ENCODE measurements around the gene NSDHL. TPM values are rescaled to one million over a fixed set of nuclear protein-coding genes. Genes with fewer than 3 reads are reported as not detected.

The NSDHL gene
- total RNA-seq, 1 experiment from 2014 or later = 31.6 TPM

GRCh38 chrX:152892999-152893891, 62.4 kb downstream of the NSDHL start:
- no peak overlapping the region for H2BK120ac ChIP-seq (ENCODE audit: low read depth, low read length, poor library complexity, severe bottlenecking)
- H3T11ph ChIP-seq (ENCODE audit: low read length) = no peak overlapping the region
- Mint-ChIP-seq H3K4me1 (peaks cover 52 to 68% of the 10 kb centered on the region in 2 experiments), H3K27me3 (ENCODE audit: low read depth) (peaks cover 45% of the 10 kb centered on the region), H3K27ac (peak overlapping the region in 2 of 3 experiments; percentile 49 to 82; a peak in 2 of 7 replicates), H3K36me3 (ENCODE audit: insufficient read depth in 1 of 3, low read depth in 3 of 3) (peaks cover 5 to 19% (median 10%) of the 10 kb centered on the region in 3 experiments; a peak in 6 of 7 replicates), H3K9me3 (peaks cover 75 to 80% of the 10 kb centered on the region in 2 experiments), H3K4me3 (no peak overlapping the region; a peak in 1 of 5 replicates)
- H3K23me2 ChIP-seq (ENCODE audit: insufficient read length, low read depth, low read length, poor library complexity, severe bottlenecking) = peaks cover 5% of the 10 kb centered on the region
- H4K91ac ChIP-seq (ENCODE audit: insufficient read length, low read depth, low read length) = no peak overlapping the region
- no peak overlapping the region for H3K27ac ChIP-seq (ENCODE audit: insufficient read length, low read depth, low read length)
- no peaks in the 10 kb centered on the region for H3K79me2 ChIP-seq (ENCODE audit: insufficient read depth, low read length)
- H3K14ac ChIP-seq (ENCODE audit: insufficient read depth, low read length) = no peak overlapping the region
- H2BK5ac ChIP-seq (ENCODE audit: insufficient read length, low read length) = no peak overlapping the region
- H2BK20ac ChIP-seq (ENCODE audit: low read depth, low read length, poor library complexity, severe bottlenecking) = no peak overlapping the region
- H3K4me2 ChIP-seq (ENCODE audit: insufficient read depth, insufficient read length, low read length) = no peak overlapping the region
- no peaks in the 10 kb centered on the region for H4K20me1 ChIP-seq (ENCODE audit: control insufficient read depth, insufficient read depth, insufficient read length)
- no peak overlapping the region for H4K8ac ChIP-seq (replicated peaks; ENCODE audit: insufficient read length, low read depth, low read length)
- no peak overlapping the region for H2BK15ac ChIP-seq (ENCODE audit: low read depth, low read length)
- TF ChIP-seq, protein P1, sequence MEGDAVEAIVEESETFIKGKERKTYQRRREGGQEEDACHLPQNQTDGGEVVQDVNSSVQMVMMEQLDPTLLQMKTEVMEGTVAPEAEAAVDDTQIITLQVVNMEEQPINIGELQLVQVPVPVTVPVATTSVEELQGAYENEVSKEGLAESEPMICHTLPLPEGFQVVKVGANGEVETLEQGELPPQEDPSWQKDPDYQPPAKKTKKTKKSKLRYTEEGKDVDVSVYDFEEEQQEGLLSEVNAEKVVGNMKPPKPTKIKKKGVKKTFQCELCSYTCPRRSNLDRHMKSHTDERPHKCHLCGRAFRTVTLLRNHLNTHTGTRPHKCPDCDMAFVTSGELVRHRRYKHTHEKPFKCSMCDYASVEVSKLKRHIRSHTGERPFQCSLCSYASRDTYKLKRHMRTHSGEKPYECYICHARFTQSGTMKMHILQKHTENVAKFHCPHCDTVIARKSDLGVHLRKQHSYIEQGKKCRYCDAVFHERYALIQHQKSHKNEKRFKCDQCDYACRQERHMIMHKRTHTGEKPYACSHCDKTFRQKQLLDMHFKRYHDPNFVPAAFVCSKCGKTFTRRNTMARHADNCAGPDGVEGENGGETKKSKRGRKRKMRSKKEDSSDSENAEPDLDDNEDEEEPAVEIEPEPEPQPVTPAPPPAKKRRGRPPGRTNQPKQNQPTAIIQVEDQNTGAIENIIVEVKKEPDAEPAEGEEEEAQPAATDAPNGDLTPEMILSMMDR (conservative IDR thresholded peaks at IDR 0.05) = no peak
- DNase-seq = peak; percentile 54
- H2BK12ac ChIP-seq (ENCODE audit: insufficient read length, low read depth, low read length) = no peak overlapping the region
- no peaks in the 10 kb centered on the region for H3K79me1 ChIP-seq (ENCODE audit: insufficient read depth, low read depth, low read length, poor library complexity, severe bottlenecking)
- H2AFZ ChIP-seq (ENCODE audit: low read length) = no peak overlapping the region
- H4K5ac ChIP-seq (ENCODE audit: insufficient read length, low read depth, low read length) = no peak overlapping the region
- H3K9ac ChIP-seq (ENCODE audit: extremely low read depth, insufficient read length, low read length) = no peak overlapping the region
- no peaks in the 10 kb centered on the region; the same call in 1 of the 2 replicates for H3K27me3 ChIP-seq (ENCODE audit: insufficient read depth, low read length)
- no peak overlapping the region for H3K56ac ChIP-seq (ENCODE audit: insufficient read length, low read depth, low read length)
- H2AK5ac ChIP-seq (ENCODE audit: insufficient read length, low read length) = no peak overlapping the region
- no peak overlapping the region for H3K18ac ChIP-seq (ENCODE audit: insufficient read length, low read depth, low read length)
- H3K4ac ChIP-seq (ENCODE audit: low read depth, low read length) = no peak overlapping the region
- no peaks in the 10 kb centered on the region; the same call in 1 of the 2 replicates for H3K4me1 ChIP-seq (ENCODE audit: insufficient read depth, low read length)
- no peak overlapping the region for H3K23ac ChIP-seq (ENCODE audit: insufficient read length, low read depth, low read length)
- no CpG with 5 or more reads among the region's 22 CpGs for WGBS (ENCODE audit: extremely low coverage, insufficient read length, low lambda C conversion rate)
- H3K9me3 ChIP-seq (ENCODE audit: control insufficient read depth, low read depth, low read length) = peaks cover 41% of the 10 kb centered on the region

All from H9 (cell line).